GM12878 (cell line): ENCODE results near the gene TBC1D24. TPM values are rescaled to one million over a fixed set of nuclear protein-coding genes. Genes with fewer than 3 reads are reported as not detected.

ENCODE experiments used
- ATAC-seq: fragments of 200-7000 bp; cut with Tn5 transposase; 3 replicates; pipeline ENCODE4 v1.9.1; 2020; ENCODE audit warnings: mild to moderate bottlenecking, moderate library complexity
- BruUV-seq: library from RNA; stranded (reverse); fragments of 400-500 nt; replicated peaks from 2 replicates; lab custom pipeline; 2021; lab: Mats Ljungman, UMichigan
- CTCF ChIA-PET: fragments of 300-600 bp; sonication (Branson Sonifier 250); formaldehyde crosslinking; extraction: SDS; loops from one replicate; lab custom pipeline; 2021; ENCODE audit warnings: inconsistent platforms; lab: Yijun Ruan, JAX
- POLR2A ChIA-PET: fragments of 350-600 bp; formaldehyde crosslinking; extraction: SDS; loops from one replicate; lab custom pipeline; 2021; ENCODE audit warnings: inconsistent platforms; lab: Charles Lee
- RAD21 ChIA-PET: fragments of 300-600 bp; sonication (Branson Sonifier 250); formaldehyde crosslinking; loops from one replicate; lab custom pipeline; 2023; ENCODE audit warnings: antibody characterized with exemption; ENCODE audit not compliant: unreplicated experiment; lab: Charles Lee
- SMC1A ChIA-PET: fragments of 300-600 bp; sonication (Branson Sonifier 250); formaldehyde crosslinking; loops from one replicate; lab custom pipeline; 2023; ENCODE audit not compliant: unreplicated experiment, uncharacterized antibody; lab: Charles Lee
- DNase-seq: peaks from one replicate; pipeline ENCODE4 v3.0.0-alpha.2; 2011; ENCODE audit warnings: low read depth, low spot score
- FAIRE-seq: peaks from 3 replicates; lab custom pipeline; 2011; peaks lifted over from hg19 to GRCh38; lab: Jason Lieb, UNC
- H2AFZ ChIP-seq: 2 replicates; pipeline ENCODE4 v1.6.0; 2011; ENCODE audit warnings: low read depth, low read length, control low read depth; ENCODE audit not compliant: control insufficient read depth
- H3K27ac ChIP-seq: 2 replicates; pipeline ENCODE4 v1.5.1; 2011; ENCODE audit warnings: control low read depth; ENCODE audit not compliant: control insufficient read depth, insufficient read depth
- H3K27me3 ChIP-seq, 2 experiments: replicated peaks in 1 of 2; 2 replicates each; pipeline versions ENCODE4 v1.6.0 to v1.6.1; 2011; ENCODE audit warnings: low read length in 1 of 2; ENCODE audit not compliant: control insufficient read depth in 2 of 2, insufficient read depth in 2 of 2
- H3K36me3 ChIP-seq, 2 experiments: 2 replicates each; pipeline ENCODE4 v1.5.1; 2011; ENCODE audit warnings: low read length in 1 of 2; ENCODE audit not compliant: control insufficient read depth in 2 of 2, insufficient read depth in 2 of 2
- H3K4me1 ChIP-seq: 2 replicates; pipeline ENCODE4 v1.6.1; 2011; ENCODE audit warnings: mild to moderate bottlenecking, low read length, moderate library complexity, mixed read lengths; ENCODE audit not compliant: control insufficient read depth, insufficient read depth
- H3K4me2 ChIP-seq: 2 replicates; pipeline ENCODE4 v1.6.0; 2011; ENCODE audit warnings: control low read depth; ENCODE audit not compliant: control insufficient read depth, insufficient read depth
- H3K4me3 ChIP-seq: fragments of 200-600 bp; sonication (generic); 2 replicates; pipeline ENCODE4 v1.5.1; 2016
- H3K79me2 ChIP-seq: 2 replicates; pipeline ENCODE4 v1.6.0; 2011; ENCODE audit warnings: low read length; ENCODE audit not compliant: control insufficient read depth, insufficient read depth
- H3K9ac ChIP-seq: 2 replicates; pipeline ENCODE4 v1.8.0; 2011; ENCODE audit warnings: low read length, control low read depth, mixed read lengths; ENCODE audit not compliant: control insufficient read depth, insufficient read depth
- H3K9me3 ChIP-seq: replicated peaks from 3 replicates; pipeline ENCODE4 v1.5.1; 2011; ENCODE audit warnings: mild to moderate bottlenecking, low read length; ENCODE audit not compliant: control insufficient read depth, insufficient read depth
- H4K20me1 ChIP-seq: 2 replicates; pipeline ENCODE4 v1.6.0; 2011; ENCODE audit not compliant: control insufficient read depth, insufficient read depth
- CEBPZ ChIP-seq: fragments of 150-350 bp; IDR thresholded peaks from 2 replicates; pipeline ENCODE4 v1.6.1; 2016; ENCODE audit warnings: low read depth, low read length
- CHD2 ChIP-seq: IDR thresholded peaks from 2 replicates; pipeline ENCODE4 v1.6.1; 2011; ENCODE audit warnings: low read depth, low read length, improper control_type of control experiment, borderline replicate concordance
- KLF5 ChIP-seq: fragments of 450-650 bp; IDR thresholded peaks from 2 replicates; pipeline ENCODE4 v1.6.1; 2014; ENCODE audit warnings: mild to moderate bottlenecking; ENCODE audit not compliant: partially characterized antibody
- NFXL1 ChIP-seq: fragments of 450-650 bp; IDR thresholded peaks from 2 replicates; pipeline ENCODE4 v1.6.1; 2017; ENCODE audit warnings: antibody characterized with exemption, mild to moderate bottlenecking, borderline replicate concordance
- NFYB ChIP-seq: IDR thresholded peaks from 2 replicates; pipeline ENCODE4 v1.6.1; 2011; ENCODE audit warnings: low read depth, mild to moderate bottlenecking, low read length, improper control_type of control experiment, moderate library complexity; ENCODE audit not compliant: insufficient read depth
- POLR2A ChIP-seq: IDR thresholded peaks from 2 replicates; pipeline ENCODE4 v1.6.1; 2011; ENCODE audit warnings: low read depth, mild to moderate bottlenecking, low read length
- RELA ChIP-seq: fragments of 450-650 bp; IDR thresholded peaks from 2 replicates; pipeline ENCODE4 v1.8.0; 2014; ENCODE audit warnings: borderline replicate concordance; ENCODE audit not compliant: partially characterized antibody
- RUNX3 ChIP-seq: IDR thresholded peaks from 2 replicates; pipeline ENCODE4 v1.6.1; 2012; ENCODE audit warnings: low read length, inconsistent platforms
- WGBS: methylation state at CpG from one replicate; pipeline ENCODE4 v1.1.6; 2016; ENCODE audit warnings: low lambda C conversion rate; ENCODE audit not compliant: insufficient replicate concordance, insufficient coverage; ENCODE audit errors: missing lambda C conversion rate; 5-methylcytosine and 5-hydroxymethylcytosine counted together
- in situ Hi-C: fragments of 300-500 bp; cut with MboI; formaldehyde crosslinking; loops from 9 replicates; pipeline ENCODE4 v1.14.3; 2018; ENCODE audit warnings: mixed read lengths
- intact Hi-C: fragments of 100-400 bp; cut with micrococcal nuclease; formaldehyde crosslinking; loops from one replicate; pipeline ENCODE4 v1.14.2; 2022; ENCODE audit not compliant: unreplicated experiment
- polyA plus RNA-seq, 11 experiments: library from polyadenylated mRNA; depleted of rRNA in 4 of 11; unstranded in 6 of 11; stranded (reverse) in 5 of 11; fragments of >200 nt; fragmentation: Nextera tagmentation in 4 of 11; fragmentation: Illumina TruSeq in 1 of 11; extraction: Ambion mirVana in 4 of 11; extraction: Trizol in 1 of 11; gene quantifications; 1 replicate in 1 of 11; 2 replicates in 10 of 11; pipeline versions ENCODE4 v1.2.1 to v1.2.3, GENCODE V29; 2011 to 2016; ENCODE audit warnings: inconsistent platforms in 2 of 11, missing spikeins in 2 of 11, low read depth in 1 of 11
- total RNA-seq, 4 experiments: library from RNA; depleted of rRNA in 3 of 4; stranded (reverse); fragments of >200 nt in 3 of 4; fragmentation: Illumina TruSeq in 1 of 4; extraction: Trizol in 1 of 4; gene quantifications; 2 replicates each; pipeline versions ENCODE4 v1.2.1 to v1.2.3, GENCODE V29; 2013 to 2021

TBC1D24 gene
- total and polyA plus RNA-seq, 10 of the 15 experiments (the other 5 are each of a cell fraction or from before 2014, with no cell fraction given), result 1.1 to 9.6 (median 4.5) TPM

GRCh38 chr16:2458887-2459646 lies 15.9 kb upstream of the TBC1D24 start:
- H3K27ac ChIP-seq, result peak overlapping the region; percentile 31; the same call in 1 of the 2 replicates
- SMC1A ChIA-PET, result interaction anchor here (0.6 to 1.7 kb wide), 5 partner anchors 10 to 120 kb away, joined by 3 to 6 read pairs (median 3); partner anchors contain the start of genes AMDHD2 and CCNF
- TF ChIP-seq CEBPZ (no peak), RUNX3 (no peak), RELA (no peak), NFYB (no peak), CHD2 (no peak), POLR2A (peak; percentile 60; the same call in 1 of the 2 replicates), KLF5 (no peak), NFXL1 (no peak)
- H3K9me3 ChIP-seq, result no peaks in the 10 kb centered on the region
- peak overlapping the region; percentile 73; the same call in 1 of the 2 replicates for H3K4me3 ChIP-seq
- peaks cover 8% of the 10 kb centered on the region; the same call in 1 of the 2 replicates for H3K4me1 ChIP-seq
- FAIRE-seq (no peak), DNase-seq (no peak), ATAC-seq (peak; percentile 4; the same call in 2 of the 3 replicates)
- peaks cover 6% of the 10 kb centered on the region for H3K79me2 ChIP-seq
- intact Hi-C loops, result no loop called here
- in situ Hi-C loops, result no loop called here
- POLR2A ChIA-PET, result interaction anchor here (0.6 to 1.6 kb wide), 8 partner anchors 10 to 62 kb away, joined by 3 to 11 read pairs (median 3); partner anchors contain the start of gene TBC1D24
- BruUV-seq, result no TSS peak
- peak overlapping the region; percentile 45 for H3K9ac ChIP-seq
- peaks cover 7 to 24% of the 10 kb centered on the region in 2 experiments; a peak in 3 of 4 replicates for H3K36me3 ChIP-seq
- CTCF ChIA-PET, result interaction anchor here (1.1 to 2.2 kb wide), 4 partner anchors 10 to 42 kb away, joined by 3 to 6 read pairs (median 5); no protein-coding TSS in a partner anchor
- 24% methylated on average over 18 of the region's 18 CpGs for WGBS
- no peaks in the 10 kb centered on the region for H4K20me1 ChIP-seq
- RAD21 ChIA-PET, result interaction anchor here (0.5 to 2.4 kb wide), 7 partner anchors 9 to 145 kb away, joined by 3 to 8 read pairs (median 5); partner anchors contain the start of gene TBC1D24
- peak overlapping the region; percentile 76 for H2AFZ ChIP-seq
- H3K4me2 ChIP-seq, result peak overlapping the region; percentile 96
- no peaks in the 10 kb centered on the region for H3K27me3 ChIP-seq
